GM20000 (cell line): Measurements from ENCODE around the gene TFAP2A.

Experiments used
- DNase-seq: peaks from one replicate; pipeline ENCODE4 v3.0.0; 2012; ENCODE audit warnings: low spot score
- CTCF ChIP-seq: IDR thresholded peaks from 2 replicates; pipeline ENCODE4 v1.5.1; 2012; ENCODE audit warnings: mild to moderate bottlenecking, control low read depth; ENCODE audit errors: extremely low read depth, missing control alignments

The TFAP2A gene

GRCh38 chr6:10391799-10392198 is 23.1 kb downstream of the TFAP2A start:
- no peak for DNase-seq
- no peak for TF ChIP-seq CTCF

- TF ChIP-seq CTCF, result no peak
- DNase-seq, result no peak
These were observed 23.6 kb downstream of the TFAP2A start for GRCh38 chr6:10391299-10391630.

- TF ChIP-seq CTCF, result no peak
- DNase-seq, result no peak
These were observed 24.2 kb downstream of the TFAP2A start for GRCh38 chr6:10390495-10391298.

- no peak for DNase-seq
- TF ChIP-seq CTCF, result no peak
These were observed 25.0 kb downstream of the TFAP2A start for GRCh38 chr6:10389739-10390494.

GRCh38 chr6:10386756-10387654 is 27.9 kb downstream of the TFAP2A start:
- DNase-seq, result no peak
- TF ChIP-seq CTCF, result no peak

GRCh38 chr6:10386220-10386619 is 28.7 kb downstream of the TFAP2A start:
- no peak for DNase-seq
- no peak for TF ChIP-seq CTCF

- TF ChIP-seq CTCF, result no peak
- no peak for DNase-seq
These were observed 29.2 kb downstream of the TFAP2A start for GRCh38 chr6:10385524-10386132.
